NB4 (cell line): ENCODE results near the gene PODNL1.

Source experiments
- CTCF ChIP-seq: IDR thresholded peaks from one replicate; pipeline ENCODE4 v1.5.1; 2012; ENCODE audit warnings: low read depth, low read length
- MAX ChIP-seq: IDR thresholded peaks from 2 replicates; pipeline ENCODE4 v1.6.1; 2011; ENCODE audit warnings: low read depth, low read length
- MYC ChIP-seq: IDR thresholded peaks from 2 replicates; pipeline ENCODE4 v1.6.1; 2011; ENCODE audit warnings: low read depth, low read length
- POLR2A ChIP-seq: IDR thresholded peaks from 2 replicates; pipeline ENCODE4 v1.6.1; 2011; ENCODE audit warnings: mild to moderate bottlenecking; ENCODE audit not compliant: insufficient read length; ENCODE audit errors: extremely low read depth

- TF ChIP-seq CTCF (no peak), MAX (no peak), POLR2A (no peak), MYC (no peak)
Measured at GRCh38 chr19:13982773-13983172, 44.6 kb upstream of the PODNL1 start.
